ENCODE measurements around the gene SEMA6C.

Gene SEMA6C

GRCh38 chr1:151134396-151134795 is 12.0 kb downstream of the SEMA6C start:
- no peak overlapping the region for H2AFZ ChIP-seq (ENCODE audit: low read length)
- H3K79me2 ChIP-seq (ENCODE audit: insufficient read depth, low read length), result no peaks in the 10 kb centered on the region
- H3K36me3 ChIP-seq (ENCODE audit: insufficient read depth, low read length), result no peaks in the 10 kb centered on the region
- H3F3A ChIP-seq (ENCODE audit: low read depth), result no peaks in the 10 kb centered on the region
- no peak overlapping the region for H3K4me3 ChIP-seq (ENCODE audit: low read length, poor library complexity, severe bottlenecking)
- no peak for TF ChIP-seq EZH2phosphoT487 (IDR thresholded peaks at IDR 0.05; ENCODE audit: borderline replicate concordance)
- TF ChIP-seq, protein P1, sequence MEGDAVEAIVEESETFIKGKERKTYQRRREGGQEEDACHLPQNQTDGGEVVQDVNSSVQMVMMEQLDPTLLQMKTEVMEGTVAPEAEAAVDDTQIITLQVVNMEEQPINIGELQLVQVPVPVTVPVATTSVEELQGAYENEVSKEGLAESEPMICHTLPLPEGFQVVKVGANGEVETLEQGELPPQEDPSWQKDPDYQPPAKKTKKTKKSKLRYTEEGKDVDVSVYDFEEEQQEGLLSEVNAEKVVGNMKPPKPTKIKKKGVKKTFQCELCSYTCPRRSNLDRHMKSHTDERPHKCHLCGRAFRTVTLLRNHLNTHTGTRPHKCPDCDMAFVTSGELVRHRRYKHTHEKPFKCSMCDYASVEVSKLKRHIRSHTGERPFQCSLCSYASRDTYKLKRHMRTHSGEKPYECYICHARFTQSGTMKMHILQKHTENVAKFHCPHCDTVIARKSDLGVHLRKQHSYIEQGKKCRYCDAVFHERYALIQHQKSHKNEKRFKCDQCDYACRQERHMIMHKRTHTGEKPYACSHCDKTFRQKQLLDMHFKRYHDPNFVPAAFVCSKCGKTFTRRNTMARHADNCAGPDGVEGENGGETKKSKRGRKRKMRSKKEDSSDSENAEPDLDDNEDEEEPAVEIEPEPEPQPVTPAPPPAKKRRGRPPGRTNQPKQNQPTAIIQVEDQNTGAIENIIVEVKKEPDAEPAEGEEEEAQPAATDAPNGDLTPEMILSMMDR (conservative IDR thresholded peaks at IDR 0.05; ENCODE audit: low read length), result no peak
- H4K20me1 ChIP-seq (ENCODE audit: insufficient read depth, low read length, poor library complexity, severe bottlenecking), result no peaks in the 10 kb centered on the region
- H3K4me1 ChIP-seq (ENCODE audit: insufficient read depth, low read length, poor library complexity, severe bottlenecking), result no peaks in the 10 kb centered on the region
- no peaks in the 10 kb centered on the region for H3K9me3 ChIP-seq (ENCODE audit: insufficient read depth, low read depth, low read length)
- no peaks in the 10 kb centered on the region for H3K9me2 ChIP-seq (replicated peaks; ENCODE audit: low read depth, low read length)
- H3K4me2 ChIP-seq (ENCODE audit: low read depth, low read length, poor library complexity, severe bottlenecking), result no peak overlapping the region
- H3K27me3 ChIP-seq (ENCODE audit: insufficient read depth, low read length, poor library complexity, severe bottlenecking), result no peaks in the 10 kb centered on the region
- H3K9ac ChIP-seq (ENCODE audit: low read depth, low read length, poor library complexity, severe bottlenecking), result no peak overlapping the region

DNA sequence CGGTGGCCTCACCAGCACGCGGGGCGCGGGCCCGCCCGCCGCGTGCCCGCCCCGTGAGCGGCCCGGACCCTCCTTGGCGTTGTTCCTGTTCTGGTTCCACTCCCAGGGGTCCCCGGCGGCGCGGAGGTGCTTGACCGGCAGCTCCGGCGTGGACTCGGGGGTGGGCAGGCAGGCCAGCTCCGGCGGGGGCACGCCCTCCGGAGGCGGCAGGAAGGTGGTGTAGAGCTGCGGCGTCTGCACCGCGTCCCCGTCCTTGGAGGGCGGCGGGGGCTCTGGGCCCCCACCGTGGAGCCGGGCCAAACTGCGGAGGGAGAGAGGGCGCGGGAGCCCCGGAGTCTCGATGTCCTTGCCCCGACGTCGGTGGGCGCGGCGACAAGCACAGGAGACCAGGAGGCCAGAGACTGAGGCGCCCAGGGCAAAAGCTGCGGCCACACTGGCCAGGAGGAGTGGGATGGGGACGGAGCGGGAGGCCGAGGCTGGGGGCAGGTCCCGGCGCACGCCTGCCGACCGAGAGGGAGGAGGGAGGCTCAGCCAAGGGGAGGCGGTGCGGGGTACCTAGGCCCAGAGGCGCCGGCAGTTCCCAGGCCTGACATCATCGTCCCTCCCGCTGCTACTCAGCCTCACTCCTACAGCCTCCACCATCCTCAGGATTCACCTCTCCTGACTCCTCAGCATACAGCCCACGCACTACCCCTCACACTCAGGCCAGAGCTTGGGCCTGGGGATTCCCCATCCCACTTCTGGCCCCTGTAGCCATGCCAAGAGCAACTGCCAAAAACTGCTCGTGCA is 13.2 kb downstream of the SEMA6C start:
- Histone ChIP-seq H3K36me3 (ENCODE audit: insufficient read depth, low read length) (no peaks in the 10 kb centered on the region), H3K9ac (ENCODE audit: low read depth, low read length, poor library complexity, severe bottlenecking) (no peak overlapping the region), H3F3A (ENCODE audit: low read depth) (no peaks in the 10 kb centered on the region), H3K4me1 (ENCODE audit: insufficient read depth, low read length, poor library complexity, severe bottlenecking) (no peaks in the 10 kb centered on the region), H3K9me3 (ENCODE audit: insufficient read depth, low read depth, low read length) (no peaks in the 10 kb centered on the region), H3K9me2 (replicated peaks; ENCODE audit: low read depth, low read length) (no peaks in the 10 kb centered on the region), H3K4me3 (ENCODE audit: low read length, poor library complexity, severe bottlenecking) (no peak overlapping the region), H3K4me2 (ENCODE audit: low read depth, low read length, poor library complexity, severe bottlenecking) (no peak overlapping the region), H3K79me2 (ENCODE audit: insufficient read depth, low read length) (no peaks in the 10 kb centered on the region), H4K20me1 (ENCODE audit: insufficient read depth, low read length, poor library complexity, severe bottlenecking) (no peaks in the 10 kb centered on the region), H2AFZ (ENCODE audit: low read length) (no peak overlapping the region), H3K27me3 (ENCODE audit: insufficient read depth, low read length, poor library complexity, severe bottlenecking) (no peaks in the 10 kb centered on the region)
- no peak for TF ChIP-seq EZH2phosphoT487 (IDR thresholded peaks at IDR 0.05; ENCODE audit: borderline replicate concordance)
- TF ChIP-seq, protein P1 (conservative IDR thresholded peaks at IDR 0.05; ENCODE audit: low read length), result no peak

- Histone ChIP-seq H3K4me3 (ENCODE audit: low read length, poor library complexity, severe bottlenecking) (no peak overlapping the region), H3K79me2 (ENCODE audit: insufficient read depth, low read length) (no peaks in the 10 kb centered on the region), H4K20me1 (ENCODE audit: insufficient read depth, low read length, poor library complexity, severe bottlenecking) (no peaks in the 10 kb centered on the region), H3K9me3 (ENCODE audit: insufficient read depth, low read depth, low read length) (no peaks in the 10 kb centered on the region), H3K4me1 (ENCODE audit: insufficient read depth, low read length, poor library complexity, severe bottlenecking) (no peaks in the 10 kb centered on the region), H3K9me2 (replicated peaks; ENCODE audit: low read depth, low read length) (no peaks in the 10 kb centered on the region), H3K4me2 (ENCODE audit: low read depth, low read length, poor library complexity, severe bottlenecking) (no peak overlapping the region), H3K36me3 (ENCODE audit: insufficient read depth, low read length) (no peaks in the 10 kb centered on the region), H2AFZ (ENCODE audit: low read length) (no peak overlapping the region), H3F3A (ENCODE audit: low read depth) (no peaks in the 10 kb centered on the region), H3K27me3 (ENCODE audit: insufficient read depth, low read length, poor library complexity, severe bottlenecking) (no peaks in the 10 kb centered on the region), H3K9ac (ENCODE audit: low read depth, low read length, poor library complexity, severe bottlenecking) (no peak overlapping the region)
- no peak for TF ChIP-seq EZH2phosphoT487 (IDR thresholded peaks at IDR 0.05; ENCODE audit: borderline replicate concordance)
- TF ChIP-seq, protein P1 (conservative IDR thresholded peaks at IDR 0.05; ENCODE audit: low read length), result no peak
These were observed 14.0 kb downstream of the SEMA6C start for GRCh38 chr1:151132335-151133017.

Data from Loucy (cell line).